Measurements from ENCODE around the gene LINS1. TPM values are rescaled to one million over a fixed set of nuclear protein-coding genes. Genes with fewer than 3 reads are reported as not detected.

Gene LINS1
- 8.5 to 14.1 TPM (median 13.5 TPM) in 5 replicates for total RNA-seq (2022; extraction: Qiagen RNA extraction; ENCODE audit: low read depth)

GRCh38 chr15:100602064-100602822, at the start of gene LINS1, which contains the start of gene ASB7:
Gene LINS1, minus strand, starts transcription at chr15:100602184. Its CDS starts 21,342 bp downstream, at chr15:100580842.
Gene ASB7, plus strand, starts transcription at chr15:100602589. Its CDS starts 9,628 bp downstream, at chr15:100612217.

GRCh38 chr15:100528833-100529428, 73.1 kb downstream of the LINS1 start, which contains the start of gene CERS3:
Gene CERS3, minus strand, starts transcription at chr15:100528950. Its CDS starts 27,101 bp downstream, at chr15:100501849.

Other genes starting within 250 kb of the LINS1 start
- gene CERS3, start 73.2 kb downstream of the LINS1 start, total RNA-seq (2022; extraction: Qiagen RNA extraction; ENCODE audit: low read depth), result not detected in 5 replicates
- gene ASB7, start 405 bp upstream of the LINS1 start, total RNA-seq (2022; extraction: Qiagen RNA extraction; ENCODE audit: low read depth), result 9.7 to 14.1 TPM (median 11.0 TPM) in 5 replicates